Endothelial cell of umbilical vein (primary cell): Measurements from ENCODE around the gene CSNK1G2.

Source experiments
- CTCF ChIP-seq, 2 donors: IDR thresholded peaks; 1 replicate in 1 of 2; 2 replicates in 1 of 2; pipeline ENCODE4 v1.5.1; 2011; ENCODE audit warnings: low read length in 2 of 2, mild to moderate bottlenecking in 2 of 2, moderate library complexity in 2 of 2, control low read depth in 1 of 2, inconsistent platforms in 1 of 2, low read depth in 1 of 2; ENCODE audit not compliant: insufficient read depth in 1 of 2; ENCODE audit errors: extremely low read depth in 1 of 2
- EZH2 ChIP-seq: IDR thresholded peaks from 2 replicates; pipeline ENCODE4 v1.6.1; 2012; ENCODE audit warnings: borderline replicate concordance, low read depth, mild to moderate bottlenecking, moderate library complexity, low read length, inconsistent platforms; ENCODE audit not compliant: severe bottlenecking

- TF ChIP-seq CTCF (IDR thresholded peaks at IDR 0.05; ENCODE audit: extremely low read depth in 1 of 2, insufficient read depth in 1 of 2, low read depth in 1 of 2, low read length in 2 of 2), result no peak
- no peak for TF ChIP-seq EZH2
Observed at GRCh38 chr19:1918975-1919374, 22.0 kb upstream of the CSNK1G2 start.
